Lung (tissue), 12 donors: Measurements from ENCODE around the gene PPP2R2C. TPM values are rescaled to one million over a fixed set of nuclear protein-coding genes. Genes with fewer than 3 reads are reported as not detected.
A peak's percentile ranks its signal among the peaks of the same experiment; 100 is the strongest.

ENCODE experiments used
- ATAC-seq: fragments of 200-7000 bp; cut with Tn5 transposase; one replicate; pipeline ENCODE4 v1.9.1; 2020; ENCODE audit warnings: moderate number of reproducible peaks; ENCODE audit not compliant: insufficient read depth, low FRiP score
- DNase-seq, 3 donors: peaks; one replicate each; pipeline ENCODE4 v3.0.0-alpha.2; 2013 to 2017
- H3K27ac ChIP-seq, 2 donors: one replicate each; pipeline ENCODE4 v1.5.1; 2013; ENCODE audit warnings: mild to moderate bottlenecking in 2 of 2, moderate library complexity in 2 of 2, control low read depth in 1 of 2, inconsistent platforms in 1 of 2, low read depth in 1 of 2, low read length in 1 of 2
- H3K27me3 ChIP-seq, 3 donors: one replicate each; pipeline ENCODE4 v1.5.1; 2013; ENCODE audit warnings: low read length in 2 of 3; ENCODE audit not compliant: control insufficient read depth in 3 of 3, insufficient read depth in 3 of 3
- H3K36me3 ChIP-seq, 4 donors: one replicate each; pipeline ENCODE4 v1.5.1; 2013; ENCODE audit warnings: low read length in 4 of 4, mild to moderate bottlenecking in 1 of 4, moderate library complexity in 1 of 4; ENCODE audit not compliant: control insufficient read depth in 4 of 4, insufficient read depth in 4 of 4
- H3K4me1 ChIP-seq, 5 donors: one replicate each; pipeline ENCODE4 v1.5.1; 2013; ENCODE audit warnings: low read length in 5 of 5, mild to moderate bottlenecking in 2 of 5, moderate library complexity in 1 of 5; ENCODE audit not compliant: control insufficient read depth in 5 of 5, insufficient read depth in 5 of 5
- H3K4me3 ChIP-seq: one replicate; pipeline ENCODE4 v1.5.1; 2013; ENCODE audit warnings: mild to moderate bottlenecking, control low read depth, moderate library complexity
- H3K9ac ChIP-seq, 2 donors: one replicate each; pipeline ENCODE4 v1.5.1; 2013; ENCODE audit warnings: low read length in 2 of 2, control low read depth in 1 of 2; ENCODE audit not compliant: insufficient read depth in 1 of 2
- H3K9me3 ChIP-seq, 4 donors: one replicate each; pipeline ENCODE4 v1.5.1; 2013; ENCODE audit warnings: low read length in 3 of 4, mild to moderate bottlenecking in 1 of 4, moderate library complexity in 1 of 4; ENCODE audit not compliant: control insufficient read depth in 4 of 4, insufficient read depth in 3 of 4
- CTCF ChIP-seq: IDR thresholded peaks from 2 replicates; pipeline ENCODE4 v1.5.1; 2012; ENCODE audit warnings: mild to moderate bottlenecking; ENCODE audit errors: control extremely low read depth, extremely low read depth
- WGBS, 2 donors: extraction: QIAGEN DNeasy Blood & Tissue Kit; methylation state at CpG; one replicate each; pipeline ENCODE4 v1.1.7; 2013; 5-methylcytosine and 5-hydroxymethylcytosine counted together
- polyA plus RNA-seq, 2 donors: library from polyadenylated mRNA; stranded (reverse); fragments of 200-250 nt; gene quantifications; one replicate each; pipeline ENCODE4 v1.2.1, GENCODE V29; 2013
- total RNA-seq, 2 donors: library from RNA; depleted of rRNA in 1 of 2; stranded (reverse); fragments of >200 nt in 1 of 2; gene quantifications; one replicate each; pipeline ENCODE4 v1.2.1, GENCODE V29; 2014 to 2021
- donor health status: control.
- donor health status: control.
- donor health status: Bipolar disorder and iron deficiency.
- donor health status: healthy.
- donor health status: DM: yes; HTN: yes; CAD: no.

PPP2R2C gene
- total and polyA plus RNA-seq, 4 donors, result 0.03 to 0.57 (median 0.04) TPM

- Histone ChIP-seq H3K36me3 (no peaks in the 10 kb centered on the region), H3K4me1 (peaks cover 0 to 12% (median 0%) of the 10 kb centered on the region in 5 donors), H3K9ac (no peak overlapping the region), H3K27me3 (peaks cover 0 to 3% (median 0%) of the 10 kb centered on the region in 3 donors), H3K27ac (no peak overlapping the region), H3K4me3 (no peak overlapping the region), H3K9me3 (no peaks in the 10 kb centered on the region)
- no peak for TF ChIP-seq CTCF
- ATAC-seq, result no peak
- peak in 1 of 3 donors; percentile 6 for DNase-seq
- WGBS, 2 donors, result 59% methylated on average over 22 of the region's 22 CpGs
These were observed 24.7 kb downstream of the PPP2R2C start for GRCh38 chr4:6447672-6448171.

- TF ChIP-seq CTCF, result no peak
- no peak overlapping the region for H3K27ac ChIP-seq
- H3K27me3 ChIP-seq, result peaks cover 0 to 3% (median 0%) of the 10 kb centered on the region in 3 donors
- H3K4me1 ChIP-seq, result peaks cover 0 to 12% (median 0%) of the 10 kb centered on the region in 5 donors
- no peak overlapping the region for H3K4me3 ChIP-seq
- H3K36me3 ChIP-seq, result no peaks in the 10 kb centered on the region
- H3K9ac ChIP-seq, result no peak overlapping the region
- DNase-seq, result peak; percentile 33 to 68 (median 53)
- 35 to 48% methylated on average over 22 of the region's 22 CpGs for WGBS, 2 donors
- ATAC-seq, result no peak
- H3K9me3 ChIP-seq, result peaks cover 0 to 1% (median 0%) of the 10 kb centered on the region in 4 donors
These were observed 25.6 kb downstream of the PPP2R2C start for GRCh38 chr4:6446538-6447451.

GRCh38 chr4:6446130-6446482, 26.3 kb downstream of the PPP2R2C start:
- DNase-seq, result no peak
- peaks cover 0 to 3% (median 0%) of the 10 kb centered on the region in 3 donors for H3K27me3 ChIP-seq
- no peak for TF ChIP-seq CTCF
- WGBS, 2 donors, result 82 to 85% methylated on average over 14 of the region's 14 CpGs
- no peak overlapping the region for H3K27ac ChIP-seq
- H3K36me3 ChIP-seq, result no peaks in the 10 kb centered on the region
- peaks cover 0 to 12% (median 0%) of the 10 kb centered on the region in 5 donors for H3K4me1 ChIP-seq
- peaks cover 0 to 5% (median 0%) of the 10 kb centered on the region in 4 donors for H3K9me3 ChIP-seq
- H3K9ac ChIP-seq, result no peak overlapping the region
- H3K4me3 ChIP-seq, result no peak overlapping the region
- no peak for ATAC-seq
